Placental pericyte (primary cell): ENCODE results near the gene HAUS5. TPM values are rescaled to one million over a fixed set of nuclear protein-coding genes. Genes with fewer than 3 reads are reported as not detected.

Experiments
- total RNA-seq: library from RNA; depleted of rRNA; stranded (reverse); fragments of >200 nt; gene quantifications from 2 replicates; pipeline ENCODE4 v1.2.3, GENCODE V29; 2012

HAUS5 gene
- 2.2 and 14.2 TPM in 2 replicates for total RNA-seq

GRCh38 chr19:35612559-35613321 is at the start of gene HAUS5:
HAUS5 (plus strand) TSS chr19:35612735; CDS start chr19:35612795, 60 bp downstream.

GRCh38 chr19:35563207-35563829 is 49.2 kb upstream of the HAUS5 start, which contains the start of gene ATP4A:
ATP4A (minus strand) TSS chr19:35563658; CDS start chr19:35563629, 29 bp downstream.

GRCh38 chr19:35585848-35586247 is 26.7 kb upstream of the HAUS5 start, which contains the start of gene PMIS2:
PMIS2 (plus strand) TSS chr19:35586173; CDS start chr19:35586260, 87 bp downstream.

GRCh38 chr19:35628565-35629331 is 16.2 kb downstream of the HAUS5 start, which contains the start of gene RBM42:
RBM42 (plus strand) TSS chr19:35629036; CDS start chr19:35629154, 118 bp downstream.

GRCh38 chr19:35641515-35642151 is 29.1 kb downstream of the HAUS5 start, which contains the start of gene ETV2:
ETV2 (plus strand) TSS chr19:35641745; CDS start chr19:35642461, 716 bp downstream.

GRCh38 chr19:35648017-35648961 is 35.8 kb downstream of the HAUS5 start, which contains the start of gene COX6B1:
COX6B1 (plus strand) TSS chr19:35648323; CDS start chr19:35651244, 2,921 bp downstream.

GRCh38 chr19:35666251-35666913 is 53.8 kb downstream of the HAUS5 start, which contains the start of gene UPK1A:
UPK1A (plus strand) TSS chr19:35666517; CDS start chr19:35666813, 296 bp downstream.

Other genes with a start within 250 kb of the HAUS5 start
- gene GPR42, start 241.7 kb upstream of the HAUS5 start, total RNA-seq = not detected in 2 replicates
- gene FFAR2, start 164.5 kb upstream of the HAUS5 start, total RNA-seq = not detected in 2 replicates
- not detected in 2 replicates for gene KRTDAP, start 122.3 kb upstream of the HAUS5 start, total RNA-seq
- gene DMKN, start 99.1 kb upstream of the HAUS5 start, total RNA-seq = 0.14 and 0.22 TPM in 2 replicates
- gene SBSN, start 84.4 kb upstream of the HAUS5 start, total RNA-seq = 0.14 TPM in 1 of 2 replicates, not detected in the other
- gene GAPDHS, start 79.3 kb upstream of the HAUS5 start, total RNA-seq = not detected in 2 replicates
- gene TMEM147, start 67.1 kb upstream of the HAUS5 start, total RNA-seq = 64.1 and 66.6 TPM in 2 replicates
- gene ATP4A, start 49.1 kb upstream of the HAUS5 start, total RNA-seq = not detected in 2 replicates
- gene PMIS2, start 26.6 kb upstream of the HAUS5 start, total RNA-seq = not detected in 2 replicates
- gene RBM42, start 16.3 kb downstream of the HAUS5 start, total RNA-seq = 74.6 and 76.2 TPM in 2 replicates
- gene ETV2, start 29.0 kb downstream of the HAUS5 start, total RNA-seq = 0.29 TPM in 1 of 2 replicates, not detected in the other
- gene COX6B1, start 35.6 kb downstream of the HAUS5 start, total RNA-seq = 212 and 274 TPM in 2 replicates
- gene UPK1A, start 53.8 kb downstream of the HAUS5 start, total RNA-seq = not detected in 2 replicates
- not detected in 2 replicates for gene ZBTB32, start 91.8 kb downstream of the HAUS5 start, total RNA-seq
- 10.0 and 14.7 TPM in 2 replicates for gene KMT2B, start 105.3 kb downstream of the HAUS5 start, total RNA-seq
- 0.66 and 1.9 TPM in 2 replicates for gene IGFLR1, start 129.7 kb downstream of the HAUS5 start, total RNA-seq
- 5.3 and 15.3 TPM in 2 replicates for gene U2AF1L4, start 132.7 kb downstream of the HAUS5 start, total RNA-seq
- 10.9 and 12.0 TPM in 2 replicates for gene PSENEN, start 132.9 kb downstream of the HAUS5 start, total RNA-seq
- 17.9 and 29.1 TPM in 2 replicates for gene LIN37, start 135.8 kb downstream of the HAUS5 start, total RNA-seq
- gene HSPB6, start 144.3 kb downstream of the HAUS5 start, total RNA-seq = 11.6 and 22.3 TPM in 2 replicates
- gene PROSER3, start 145.4 kb downstream of the HAUS5 start, total RNA-seq = 10.9 and 17.6 TPM in 2 replicates
- 2.2 and 5.0 TPM in 2 replicates for gene ARHGAP33, start 162.8 kb downstream of the HAUS5 start, total RNA-seq
- gene PRODH2, start 200.1 kb downstream of the HAUS5 start, total RNA-seq = not detected in 2 replicates
- gene NPHS1, start 239.8 kb downstream of the HAUS5 start, total RNA-seq = not detected in 2 replicates
- gene KIRREL2, start 244.2 kb downstream of the HAUS5 start, total RNA-seq = not detected in 2 replicates